SW 1271 (cell line): ENCODE measurements around the gene STK11IP.
"Not testable (repeated sequence)": the region's sequence is repeated elsewhere in the genome, so short reads cannot be mapped to it uniquely, and the experiment has no call there.

Experiments
- DNase-seq, 2 experiments: peaks; one replicate each; lab custom pipeline; 2025; lab: John Stamatoyannopoulos, UW

Gene STK11IP

DNA sequence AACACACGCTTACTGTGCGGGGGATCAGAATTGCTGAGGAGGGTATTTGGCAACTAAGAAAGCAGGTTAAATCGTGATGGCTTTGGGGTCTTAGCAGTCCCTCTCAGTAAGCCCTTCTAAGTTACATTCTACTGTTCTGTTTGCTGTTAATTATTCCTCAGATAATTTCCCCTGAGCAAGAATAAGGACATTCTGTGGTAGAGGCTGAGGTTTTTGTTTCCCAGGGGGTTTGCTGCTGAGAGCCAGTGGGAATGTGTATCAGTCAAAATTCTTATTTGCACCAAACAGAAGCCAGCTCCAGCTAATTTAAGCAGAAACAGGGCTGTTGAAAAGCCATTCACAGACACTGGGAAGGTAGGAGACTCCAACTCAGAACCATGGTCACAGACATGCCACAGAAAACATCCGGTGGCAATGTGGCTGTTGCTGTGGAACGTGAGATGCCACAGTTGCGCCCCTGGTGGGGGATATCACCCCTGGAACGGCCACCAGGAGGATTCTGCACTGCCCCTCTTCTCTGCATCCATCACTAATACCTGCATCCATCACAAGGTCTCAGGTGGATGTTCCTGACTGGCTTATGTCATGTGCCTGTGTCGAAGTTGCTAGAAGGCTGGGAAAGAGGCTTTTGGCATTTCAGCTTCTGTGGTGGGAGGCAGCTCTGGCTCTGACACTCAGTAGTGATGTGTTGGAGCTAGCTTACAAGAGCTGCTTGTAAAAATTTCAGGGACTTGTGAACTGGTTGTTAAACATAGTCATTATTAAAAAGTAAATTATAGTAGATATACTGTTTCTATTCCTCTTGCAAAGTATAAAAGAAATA is 53.0 kb downstream of the STK11IP start:
- DNase-seq, result no peak

- not testable (repeated sequence) for DNase-seq
These were observed 54.0 kb downstream of the STK11IP start for GRCh38 chr2:219651656-219652055.

GRCh38 chr2:219656526-219656925 is 58.9 kb downstream of the STK11IP start:
- no peak for DNase-seq

- no peak for DNase-seq
These were observed 60.7 kb downstream of the STK11IP start for GRCh38 chr2:219658196-219658846.

DNA sequence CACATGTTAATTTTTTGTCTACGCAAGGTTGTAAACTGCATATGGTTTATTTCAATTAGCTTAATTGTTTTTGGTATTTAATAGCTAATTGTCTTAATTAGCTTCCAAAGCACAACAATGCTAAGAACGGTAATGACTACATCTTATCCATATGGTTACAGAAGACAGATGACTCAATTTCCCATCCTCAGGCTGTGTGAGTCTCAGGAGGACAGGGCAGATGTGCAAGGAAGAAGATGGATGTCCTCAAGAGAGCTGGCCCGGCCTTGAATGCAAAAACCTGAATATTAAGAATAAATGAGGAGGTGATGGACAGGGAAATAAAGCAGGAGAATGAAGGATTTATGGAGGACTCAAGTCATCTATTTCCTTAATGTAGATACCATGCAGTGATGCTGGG is 61.2 kb downstream of the STK11IP start:
- DNase-seq, result no peak

- no peak for DNase-seq
These were observed 63.7 kb downstream of the STK11IP start for GRCh38 chr2:219661197-219661954.

GRCh38 chr2:219661955-219662395 is 64.3 kb downstream of the STK11IP start:
- no peak for DNase-seq

GRCh38 chr2:219662566-219662965 is 64.9 kb downstream of the STK11IP start:
- DNase-seq, result no peak

DNA sequence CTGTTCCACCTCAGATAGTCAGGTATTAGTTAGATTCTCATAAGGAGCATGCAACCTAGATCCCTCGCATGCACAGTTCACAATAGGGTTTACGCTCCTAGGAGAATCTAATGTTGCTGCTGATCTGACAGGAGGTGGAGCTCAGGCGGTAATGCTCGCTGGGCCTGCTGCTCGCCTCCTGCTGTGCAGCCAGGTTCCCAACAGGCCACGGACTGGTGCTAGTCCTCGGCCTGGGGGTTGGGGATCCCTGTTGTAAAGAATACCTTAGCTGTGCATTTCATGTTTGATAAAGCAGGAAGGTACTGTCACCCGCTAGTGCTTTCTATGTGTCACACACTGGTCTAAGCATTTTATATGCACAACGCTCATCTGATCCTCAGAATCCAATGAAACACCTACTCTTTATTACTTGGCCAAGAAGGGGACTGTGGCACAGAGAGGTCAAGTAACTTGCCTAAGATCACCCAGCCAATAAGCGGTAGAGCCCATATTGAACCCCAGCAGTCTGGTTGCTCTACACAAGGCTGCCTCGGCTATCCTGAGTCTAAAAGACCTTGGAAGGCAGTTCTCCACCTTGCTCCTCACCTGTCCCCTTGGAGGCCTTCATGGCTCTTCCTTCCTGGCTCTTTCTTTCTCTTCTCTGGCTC is 65.6 kb downstream of the STK11IP start:
- DNase-seq, result no peak

DNA sequence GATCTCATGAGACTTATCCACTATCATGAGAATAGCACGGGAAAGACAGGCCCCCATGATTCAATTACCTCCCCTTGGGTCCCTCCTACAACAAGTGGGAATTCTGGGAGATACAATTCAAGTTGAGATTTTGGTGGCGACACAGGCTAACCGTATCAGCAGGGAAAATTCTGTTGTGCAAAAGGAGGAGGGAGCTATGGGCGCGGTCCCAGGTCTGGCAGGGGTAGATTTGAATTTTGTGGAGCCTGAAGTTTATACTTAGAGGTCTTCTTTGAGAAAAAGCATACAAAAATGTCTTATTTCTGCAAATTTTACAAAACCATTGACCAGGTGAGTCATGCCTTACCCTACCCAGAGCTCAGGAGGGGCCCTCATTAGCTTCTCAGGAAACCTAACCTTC is 66.4 kb downstream of the STK11IP start:
- no peak for DNase-seq

DNA sequence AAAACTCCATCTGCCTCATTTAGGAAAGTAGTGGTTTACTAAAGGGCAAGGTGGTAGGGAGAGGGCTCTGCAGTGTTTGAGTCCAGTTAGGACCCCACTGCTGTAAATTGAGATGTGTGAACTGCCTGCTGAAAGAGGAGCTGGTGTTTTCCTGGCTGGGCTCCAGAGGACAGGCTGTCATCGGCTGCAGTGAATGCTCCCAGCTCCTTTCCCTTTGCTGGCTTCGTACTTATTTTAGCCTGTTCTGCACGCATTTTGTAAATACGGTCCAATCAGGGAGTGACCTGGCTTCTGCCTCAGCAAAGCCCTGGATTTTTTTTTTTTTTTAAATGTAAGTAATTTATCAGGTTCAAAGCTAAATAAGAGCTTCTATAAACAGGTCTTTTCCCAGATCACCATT is 67.3 kb downstream of the STK11IP start:
- DNase-seq, result no peak

DNA sequence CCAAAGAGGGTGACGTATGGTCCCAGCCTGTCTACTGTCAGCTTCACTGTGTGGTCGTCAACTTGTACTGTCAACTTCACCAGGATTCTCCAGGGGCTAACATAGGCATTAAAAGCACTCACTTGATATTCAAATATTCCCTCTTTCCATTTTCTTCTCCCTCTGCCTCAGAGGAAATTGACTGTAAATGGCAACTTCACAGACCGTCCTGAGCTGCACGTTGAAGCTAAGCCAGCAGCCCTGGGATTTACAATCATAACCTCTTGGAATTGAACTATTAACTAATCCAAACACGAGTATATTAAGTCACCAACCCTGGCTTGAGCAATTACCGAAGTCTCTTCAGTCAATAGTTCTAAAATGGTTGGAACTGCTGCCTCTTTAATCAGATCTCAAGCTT is 68.3 kb downstream of the STK11IP start:
- no peak for DNase-seq
